ENCODE results near the gene MUCL1.

GRCh38 chr12:54857406-54857805 is 3.1 kb downstream of the MUCL1 start:
- TF ChIP-seq CTCF (IDR thresholded peaks at IDR 0.05; ENCODE audit: control extremely low read depth in 1 of 3, insufficient read depth in 1 of 3, low read depth in 1 of 3, low read length in 3 of 3) (no peak), TAF1 (IDR thresholded peaks at IDR 0.05; ENCODE audit: low read depth, low read length) (no peak), POLR2A (IDR thresholded peaks at IDR 0.05; ENCODE audit: control extremely low read depth in 1 of 2, low read depth in 2 of 2, low read length in 2 of 2) (no peak), GTF2F1 (IDR thresholded peaks at IDR 0.05; ENCODE audit: borderline replicate concordance, low read depth, low read length) (no peak), CREB1 (IDR thresholded peaks at IDR 0.05) (no peak)
